ENCODE data around the gene ANKRD23. TPM values are rescaled to one million over a fixed set of nuclear protein-coding genes. Genes with fewer than 3 reads are reported as not detected.
A peak's percentile ranks its signal among the peaks of the same experiment; 100 is the strongest.

ANKRD23 gene
- total and polyA plus RNA-seq, 2 of the 4 experiments (the other 2 are of a cell fraction): 0.54 to 1.5 TPM

- Histone ChIP-seq H2BK5ac (ENCODE audit: low read depth, low read length, poor library complexity, severe bottlenecking) (no peak overlapping the region), H3K23ac (ENCODE audit: low read depth, low read length) (peak overlapping the region; percentile 78), H3K4me1 (ENCODE audit: control insufficient read depth, insufficient read depth, low read length) (peaks cover 6% of the 10 kb centered on the region), H2AK9ac (replicated peaks; ENCODE audit: low read depth, low read length, poor library complexity) (no peak overlapping the region), H3K36me3 (ENCODE audit: control insufficient read depth, insufficient read depth, low read length) (peaks cover 5% of the 10 kb centered on the region; the same call in 1 of the 2 replicates), H3K79me1 (ENCODE audit: low read depth in 1 of 2, low read length in 2 of 2) (peaks cover 17 to 44% of the 10 kb centered on the region in 2 experiments), H4K91ac (ENCODE audit: insufficient read depth, low read depth, low read length) (no peak overlapping the region), H3K4ac (ENCODE audit: low read depth, low read length) (no peak overlapping the region), H3K14ac (replicated peaks; ENCODE audit: low read depth, low read length) (no peak overlapping the region), H2AFZ (replicated peaks; ENCODE audit: low read length, poor library complexity) (no peak overlapping the region), H4K8ac (ENCODE audit: low read depth in 2 of 2, low read length in 2 of 2) (no peak overlapping the region), H3K9me3 (ENCODE audit: control insufficient read depth, insufficient read depth, low read length) (no peaks in the 10 kb centered on the region), H3K27ac (ENCODE audit: insufficient read depth, low read length) (no peak overlapping the region), H4K5ac (ENCODE audit: low read depth, low read length) (no peak overlapping the region), H3K56ac (ENCODE audit: extremely low read depth, insufficient read depth, low read length) (no peak overlapping the region), H3K18ac (ENCODE audit: low read depth, low read length) (no peak overlapping the region), H2BK20ac (ENCODE audit: low read depth, low read length) (no peak overlapping the region), H4K20me1 (ENCODE audit: insufficient read depth, low read length) (peaks cover 41% of the 10 kb centered on the region), H3K4me2 (ENCODE audit: low read depth, low read length) (no peak overlapping the region; the same call in 1 of the 2 replicates), H3K27me3 (ENCODE audit: control insufficient read depth, insufficient read depth, low read length) (no peaks in the 10 kb centered on the region), H3K9ac (ENCODE audit: low read depth, low read length) (no peak overlapping the region), H3K9me1 (ENCODE audit: insufficient read depth, low read length) (peaks cover 9% of the 10 kb centered on the region), H3K4me3 (ENCODE audit: insufficient read depth, low read depth, low read length) (no peak overlapping the region), H2BK15ac (ENCODE audit: low read depth, low read length) (no peak overlapping the region), H2BK120ac (ENCODE audit: low read depth, low read length) (no peak overlapping the region), H2AK5ac (ENCODE audit: low read depth, low read length) (no peak overlapping the region)
- TF ChIP-seq MAZ (IDR thresholded peaks at IDR 0.05; ENCODE audit: borderline replicate concordance, low read depth, low read length) (no peak), MXI1 (IDR thresholded peaks at IDR 0.05; ENCODE audit: borderline replicate concordance, low read depth, low read length) (no peak), BHLHE40 (IDR thresholded peaks at IDR 0.05; ENCODE audit: low read depth, low read length) (no peak), RCOR1 (IDR thresholded peaks at IDR 0.05; ENCODE audit: insufficient replicate concordance, low read length) (no peak), RAD21 (IDR thresholded peaks at IDR 0.05; ENCODE audit: low read length) (no peak), RFX5 (IDR thresholded peaks at IDR 0.05; ENCODE audit: low read depth, low read length) (no peak), CHD1 (IDR thresholded peaks at IDR 0.05; ENCODE audit: low read depth, low read length) (no peak), POLR2A (IDR thresholded peaks at IDR 0.05; ENCODE audit: low read depth, low read length) (no peak), MAFK (IDR thresholded peaks at IDR 0.05; ENCODE audit: low read depth, low read length) (no peak), FOS (IDR thresholded peaks at IDR 0.05; ENCODE audit: low read depth, low read length) (no peak)
- ATAC-seq (ENCODE audit: low read depth) (no peak), DNase-seq (no peak)
- dilution Hi-C loops (cut with HindIII; ENCODE audit: low sequenced_read_pairs, unreplicated experiment): no loop called here
- POLR2A ChIA-PET (ENCODE audit: unreplicated experiment): no interaction called here
- intact Hi-C loops (cut with micrococcal nuclease): no loop called here
- in situ Hi-C loops (cut with MboI; ENCODE audit: low sequenced_read_pairs): no loop called here
- 81% methylated on average over 3 of the region's 8 CpGs; no CpG with 5 or more reads in 1 of the 2 experiments for WGBS, 2 experiments (ENCODE audit: extremely low coverage in 2 of 2, insufficient read length in 1 of 2)
- CTCF ChIA-PET: no interaction called here
- no TSS peak for BruUV-seq (replicated peaks)
Measured at GRCh38 chr2:96817882-96818281, 25.9 kb downstream of the ANKRD23 start.

All from IMR-90 (cell line).